HCT116 (cell line): ENCODE data around the gene ITGAL.

Experiments
- EGR1 ChIP-seq: IDR thresholded peaks from 2 replicates; pipeline ENCODE4 v1.6.1; 2012; ENCODE audit warnings: low read depth
- EZH2 ChIP-seq: fragments of 200-600 bp; sonication (generic); IDR thresholded peaks from 2 replicates; pipeline ENCODE4 v1.6.1; 2017; ENCODE audit warnings: antibody characterized with exemption, mixed run types
- POLR2A ChIP-seq: IDR thresholded peaks from 2 replicates; pipeline ENCODE4 v1.7.0; 2011; ENCODE audit warnings: borderline replicate concordance; ENCODE audit not compliant: insufficient read depth, insufficient read length; ENCODE audit errors: extremely low read depth
- REST ChIP-seq: IDR thresholded peaks from 2 replicates; pipeline ENCODE4 v1.6.1; 2012; ENCODE audit warnings: low read depth
- TCF7L2 ChIP-seq: IDR thresholded peaks from 2 replicates; pipeline ENCODE4 v1.7.0; 2011; ENCODE audit warnings: borderline replicate concordance, inconsistent platforms; ENCODE audit not compliant: insufficient read depth, insufficient read length; ENCODE audit errors: extremely low read depth
- ZNF274 ChIP-seq: fragments of 200-500 bp; sonication (Bioruptor generic); IDR thresholded peaks from 2 replicates; pipeline ENCODE4 v1.6.1; 2014; ENCODE audit warnings: mild to moderate bottlenecking, low read depth, low read length, inconsistent platforms
- TF ChIP-seq, protein P1 (sequence below), 3 experiments: fragments of 200-600 bp in 1 of 3; sonication (generic) in 1 of 3; IDR thresholded peaks in 2 of 3; conservative IDR thresholded peaks in 1 of 3; 2 replicates each; pipeline ENCODE4 v1.5.1; 2012 to 2017; ENCODE audit warnings: low read depth in 2 of 3, low read length in 2 of 3, antibody characterized with exemption in 1 of 3, borderline replicate concordance in 1 of 3, control low read depth in 1 of 3, mild to moderate bottlenecking in 1 of 3, mixed read lengths in 1 of 3, mixed run types in 1 of 3, moderate library complexity in 1 of 3; ENCODE audit not compliant: insufficient read depth in 1 of 3
- TF ChIP-seq, protein P2 (sequence below): IDR thresholded peaks from 2 replicates; pipeline ENCODE4 v1.6.1; 2012

GRCh38 chr16:30456302-30456701, 16.2 kb upstream of the ITGAL start:
- TF ChIP-seq ZNF274, result no peak
- TF ChIP-seq, protein P1, sequence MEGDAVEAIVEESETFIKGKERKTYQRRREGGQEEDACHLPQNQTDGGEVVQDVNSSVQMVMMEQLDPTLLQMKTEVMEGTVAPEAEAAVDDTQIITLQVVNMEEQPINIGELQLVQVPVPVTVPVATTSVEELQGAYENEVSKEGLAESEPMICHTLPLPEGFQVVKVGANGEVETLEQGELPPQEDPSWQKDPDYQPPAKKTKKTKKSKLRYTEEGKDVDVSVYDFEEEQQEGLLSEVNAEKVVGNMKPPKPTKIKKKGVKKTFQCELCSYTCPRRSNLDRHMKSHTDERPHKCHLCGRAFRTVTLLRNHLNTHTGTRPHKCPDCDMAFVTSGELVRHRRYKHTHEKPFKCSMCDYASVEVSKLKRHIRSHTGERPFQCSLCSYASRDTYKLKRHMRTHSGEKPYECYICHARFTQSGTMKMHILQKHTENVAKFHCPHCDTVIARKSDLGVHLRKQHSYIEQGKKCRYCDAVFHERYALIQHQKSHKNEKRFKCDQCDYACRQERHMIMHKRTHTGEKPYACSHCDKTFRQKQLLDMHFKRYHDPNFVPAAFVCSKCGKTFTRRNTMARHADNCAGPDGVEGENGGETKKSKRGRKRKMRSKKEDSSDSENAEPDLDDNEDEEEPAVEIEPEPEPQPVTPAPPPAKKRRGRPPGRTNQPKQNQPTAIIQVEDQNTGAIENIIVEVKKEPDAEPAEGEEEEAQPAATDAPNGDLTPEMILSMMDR (IDR thresholded peaks at IDR 0.05 in 2 of 3, conservative IDR thresholded peaks at IDR 0.05 in 1 of 3; ENCODE audit: borderline replicate concordance in 1 of 3, insufficient read depth in 1 of 3, low read depth in 2 of 3, low read length in 2 of 3), result no peak
- no peak for TF ChIP-seq POLR2A
- TF ChIP-seq EZH2, result no peak
- TF ChIP-seq, protein P2, sequence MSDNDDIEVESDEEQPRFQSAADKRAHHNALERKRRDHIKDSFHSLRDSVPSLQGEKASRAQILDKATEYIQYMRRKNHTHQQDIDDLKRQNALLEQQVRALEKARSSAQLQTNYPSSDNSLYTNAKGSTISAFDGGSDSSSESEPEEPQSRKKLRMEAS, result no peak
- TF ChIP-seq EGR1, result no peak
- no peak for TF ChIP-seq TCF7L2
- TF ChIP-seq REST, result no peak
